ES-I3 (cell line): Measurements from ENCODE around the gene SEC23B.

Experiments
- H3K36me3 ChIP-seq: 2 replicates; pipeline ENCODE4 v1.6.1; 2013; ENCODE audit warnings: mild to moderate bottlenecking, low read length, control low read depth, moderate library complexity; ENCODE audit not compliant: insufficient read depth
- H3K4me1 ChIP-seq: 2 replicates; pipeline ENCODE4 v1.6.1; 2013; ENCODE audit warnings: mild to moderate bottlenecking, control low read depth, low read length; ENCODE audit not compliant: insufficient read depth
- H3K9ac ChIP-seq: 2 replicates; pipeline ENCODE4 v1.6.1; 2013; ENCODE audit warnings: low read depth, mild to moderate bottlenecking, low read length, moderate library complexity
- H3K9me3 ChIP-seq: 2 replicates; pipeline ENCODE4 v1.6.1; 2013; ENCODE audit warnings: mild to moderate bottlenecking, low read length, moderate library complexity; ENCODE audit not compliant: control insufficient read depth, insufficient read depth

The SEC23B gene

DNA sequence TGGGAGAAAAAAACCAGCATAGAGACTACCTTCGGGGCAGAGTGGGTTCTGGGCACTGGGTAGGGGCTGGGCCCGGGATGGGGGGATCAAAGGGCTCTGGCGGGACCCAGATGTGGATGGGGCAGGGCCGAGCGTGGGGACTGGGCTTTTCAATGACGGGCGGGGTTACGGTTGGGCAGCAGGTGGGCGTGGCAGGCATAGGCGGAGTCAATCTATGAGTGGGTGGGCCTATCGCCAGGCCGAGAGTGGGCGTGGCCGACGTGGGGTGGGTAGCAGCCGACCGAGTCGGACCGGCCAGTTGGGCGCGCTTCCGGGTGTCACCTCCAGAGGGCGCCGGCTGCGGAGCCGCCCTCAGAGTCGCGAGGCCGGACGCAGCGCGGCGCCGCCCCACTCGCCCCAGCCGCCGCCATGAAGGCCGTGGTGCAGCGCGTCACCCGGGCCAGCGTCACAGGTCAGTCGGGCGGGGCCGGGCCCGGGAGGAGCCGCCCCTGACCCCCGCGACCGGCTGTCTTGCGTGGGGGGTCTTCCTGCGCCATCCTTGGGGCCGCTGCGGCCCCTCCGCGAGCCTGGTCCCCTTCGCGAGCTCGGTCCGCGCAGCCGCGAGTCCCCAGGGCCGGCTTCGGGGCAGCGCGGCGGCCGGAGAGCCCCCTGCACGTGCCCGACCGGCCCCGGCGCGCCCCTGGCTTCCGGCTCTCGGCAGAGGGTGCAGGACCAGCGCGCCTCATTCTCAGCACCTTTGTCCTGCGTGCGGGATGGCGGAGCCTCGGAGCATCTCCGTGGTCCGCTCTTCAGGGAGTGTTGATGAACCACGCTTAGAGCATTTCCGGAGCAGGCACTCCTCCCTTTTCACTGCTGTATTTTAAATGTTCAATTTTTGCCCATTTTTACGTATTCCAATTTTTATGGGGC lies 80.2 kb downstream of the SEC23B start, which contains the start of gene DTD1:
TSS of gene DTD1 (plus strand) at position 390 of the 909 bp plus-strand sequence. CDS start at position 409, 19 bp downstream.
- peak within 1 kb of the TSS; percentile 74 for H3K9ac ChIP-seq
- H3K9me3 ChIP-seq = no peaks in the 10 kb centered on the region; the same call in 1 of the 2 replicates
- H3K36me3 ChIP-seq = no peaks in the 10 kb centered on the region
- peaks cover 26% of the 10 kb centered on the region; the same call in 1 of the 2 replicates for H3K4me1 ChIP-seq

DNA sequence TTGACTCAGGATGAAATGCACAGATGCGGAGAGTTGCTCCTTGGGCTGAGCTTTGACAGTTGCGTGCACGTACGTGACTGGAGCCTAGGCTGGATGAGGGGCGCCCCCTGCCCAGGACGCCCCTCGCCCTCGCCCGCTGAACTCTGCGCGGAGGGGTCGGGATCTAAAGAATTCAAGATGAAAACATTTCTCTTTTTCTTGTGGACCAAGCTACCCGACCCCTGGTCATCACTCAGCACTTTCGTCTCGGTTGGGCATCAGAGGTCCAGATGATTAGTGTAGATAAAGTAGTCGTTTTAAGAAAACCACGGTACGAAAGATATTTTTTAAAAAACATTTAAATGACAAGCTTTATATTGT lies 80.8 kb downstream of the SEC23B start:
- Histone ChIP-seq H3K4me1 (peaks cover 26% of the 10 kb centered on the region; the same call in 1 of the 2 replicates), H3K9me3 (no peaks in the 10 kb centered on the region; the same call in 1 of the 2 replicates), H3K36me3 (no peaks in the 10 kb centered on the region), H3K9ac (peak overlapping the region; percentile 74)

DNA sequence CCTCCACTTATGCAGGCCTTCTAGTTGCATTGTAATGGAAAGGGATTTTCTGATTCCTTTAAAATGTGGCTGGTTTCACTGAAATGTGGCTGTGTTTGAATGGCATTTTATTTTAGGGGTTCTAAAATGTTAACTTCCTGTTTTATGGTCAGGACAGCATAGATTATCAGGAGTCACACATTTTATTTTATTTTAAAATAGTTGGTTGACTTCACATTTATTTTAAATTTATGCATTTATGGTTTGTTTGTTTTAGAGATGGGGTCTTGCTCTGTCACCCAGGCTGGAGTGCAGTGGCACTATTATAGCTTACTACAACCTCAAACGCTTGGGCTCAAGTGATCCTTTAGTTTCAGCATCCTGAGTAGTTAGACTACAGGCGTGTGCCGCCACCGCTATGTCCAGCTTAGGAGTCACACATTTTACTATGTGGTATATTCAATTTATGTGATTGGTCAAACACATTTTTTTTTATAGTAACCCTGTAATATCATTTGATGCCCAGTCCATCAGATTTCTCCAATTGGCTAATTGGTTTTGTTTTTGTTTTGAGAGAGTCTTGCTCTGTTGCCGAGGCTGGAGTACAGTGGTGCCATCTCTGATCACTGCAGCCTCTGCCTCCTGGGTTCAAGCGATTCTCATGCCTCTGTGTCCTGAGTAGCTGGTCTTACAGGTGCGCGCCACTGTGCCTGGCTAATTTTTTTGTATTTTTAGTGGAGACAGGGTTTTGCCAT lies 82.4 kb downstream of the SEC23B start:
- H3K9me3 ChIP-seq = no peaks in the 10 kb centered on the region; the same call in 1 of the 2 replicates
- no peaks in the 10 kb centered on the region for H3K36me3 ChIP-seq
- no peak overlapping the region for H3K9ac ChIP-seq
- peaks cover 21% of the 10 kb centered on the region; the same call in 1 of the 2 replicates for H3K4me1 ChIP-seq

DNA sequence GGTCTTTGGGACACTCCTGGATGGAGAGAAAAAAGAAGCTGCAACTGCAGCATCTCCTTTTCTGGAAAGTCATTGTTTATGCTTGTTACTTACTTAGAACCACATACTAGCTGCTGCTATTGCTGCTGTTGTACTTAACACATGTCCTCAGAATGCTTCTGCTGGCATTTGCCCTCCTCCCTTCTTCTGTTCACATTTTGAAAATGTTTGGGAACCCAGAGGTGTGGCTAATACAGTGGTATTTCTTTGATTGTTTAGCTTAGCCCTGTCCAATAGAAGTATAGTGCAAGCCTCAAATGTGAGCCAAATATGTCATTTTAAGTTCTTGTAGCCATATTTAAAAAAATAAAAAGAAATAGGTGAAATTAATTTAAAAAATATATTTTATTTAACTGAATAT lies 88.5 kb downstream of the SEC23B start:
- Histone ChIP-seq H3K9me3 (no peaks in the 10 kb centered on the region), H3K36me3 (peaks cover 6% of the 10 kb centered on the region; the same call in 1 of the 2 replicates), H3K4me1 (peaks cover 6% of the 10 kb centered on the region; the same call in 1 of the 2 replicates), H3K9ac (no peak overlapping the region)

DNA sequence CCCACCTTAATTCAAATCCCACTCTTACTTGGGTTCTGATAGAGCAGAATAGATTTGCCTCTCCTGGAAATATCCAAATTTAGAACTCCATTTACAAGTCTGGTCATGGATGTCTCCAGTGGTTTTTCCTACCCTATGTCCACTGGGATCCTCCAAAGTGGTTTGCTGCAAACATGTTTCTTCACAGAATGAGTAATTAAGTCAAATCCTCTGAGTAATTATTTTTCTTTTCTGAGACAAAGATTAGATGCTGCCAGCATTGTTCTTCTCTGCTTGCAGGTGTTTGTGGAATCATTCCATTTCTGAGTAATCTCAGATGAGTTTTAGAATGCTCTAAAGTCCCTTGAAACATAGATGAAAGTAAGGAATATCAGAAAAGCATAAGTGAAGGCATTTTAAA lies 102.0 kb downstream of the SEC23B start:
- Histone ChIP-seq H3K36me3 (no peaks in the 10 kb centered on the region), H3K9me3 (no peaks in the 10 kb centered on the region), H3K9ac (no peak overlapping the region), H3K4me1 (peaks cover 4% of the 10 kb centered on the region; the same call in 1 of the 2 replicates)
